IMR-90 (cell line): ENCODE data around the gene SMIM36. TPM values are rescaled to one million over a fixed set of nuclear protein-coding genes. Genes with fewer than 3 reads are reported as not detected.

Experiments used
- ATAC-seq: fragments of 200-7000 bp; cut with Tn5 transposase; 2 replicates; pipeline ENCODE4 v1.9.1; 2020; ENCODE audit warnings: low read depth, mild to moderate bottlenecking, moderate library complexity
- BruUV-seq: library from RNA; stranded (reverse); fragments of 400-500 nt; replicated peaks from 2 replicates; lab custom pipeline; 2021; lab: Mats Ljungman, UMichigan
- CTCF ChIA-PET: fragments of 300-600 bp; formaldehyde crosslinking; extraction: SDS; loops from one replicate; lab custom pipeline; 2021; ENCODE audit warnings: antibody characterized with exemption; lab: Yijun Ruan, JAX
- POLR2A ChIA-PET: fragments of 300-600 bp; sonication (Branson Sonifier 250); formaldehyde crosslinking; loops from one replicate; lab custom pipeline; 2022; ENCODE audit warnings: antibody characterized with exemption; ENCODE audit not compliant: unreplicated experiment; lab: Charles Lee
- DNase-seq: peaks from one replicate; pipeline ENCODE4 v3.0.0; 2013
- H2AFZ ChIP-seq: replicated peaks from 2 replicates; pipeline ENCODE3; 2013; ENCODE audit warnings: low read length, mild to moderate bottlenecking; ENCODE audit not compliant: poor library complexity
- H2AK5ac ChIP-seq: 2 replicates; pipeline ENCODE4 v1.6.1; 2013; ENCODE audit warnings: low read depth, low read length, inconsistent platforms
- H2AK9ac ChIP-seq: replicated peaks from 2 replicates; pipeline ENCODE3; 2013; ENCODE audit warnings: mild to moderate bottlenecking, low read depth, low read length, moderate library complexity; ENCODE audit not compliant: poor library complexity
- H2BK120ac ChIP-seq: 2 replicates; pipeline ENCODE4 v1.6.1; 2013; ENCODE audit warnings: low read depth, low read length, inconsistent platforms
- H2BK15ac ChIP-seq: 3 replicates; pipeline ENCODE4 v1.6.1; 2013; ENCODE audit warnings: low read depth, low read length, inconsistent platforms
- H2BK20ac ChIP-seq: 2 replicates; pipeline ENCODE4 v1.6.1; 2013; ENCODE audit warnings: low read depth, mild to moderate bottlenecking, inconsistent platforms, low read length, moderate library complexity
- H2BK5ac ChIP-seq: 2 replicates; pipeline ENCODE4 v1.6.1; 2013; ENCODE audit warnings: mild to moderate bottlenecking, low read depth, low read length, inconsistent platforms; ENCODE audit not compliant: poor library complexity, severe bottlenecking
- H3K14ac ChIP-seq: replicated peaks from 2 replicates; pipeline ENCODE4 v1.6.1; 2013; ENCODE audit warnings: low read depth, low read length, inconsistent platforms
- H3K18ac ChIP-seq: 2 replicates; pipeline ENCODE4 v1.6.1; 2013; ENCODE audit warnings: low read depth, low read length, control low read depth
- H3K23ac ChIP-seq: 2 replicates; pipeline ENCODE4 v1.6.1; 2013; ENCODE audit warnings: low read depth, low read length, inconsistent platforms
- H3K27ac ChIP-seq: 2 replicates; pipeline ENCODE4 v1.5.1; 2013; ENCODE audit warnings: mild to moderate bottlenecking, control low read depth, low read length; ENCODE audit not compliant: insufficient read depth
- H3K27me3 ChIP-seq: 2 replicates; pipeline ENCODE4 v1.6.1; 2013; ENCODE audit warnings: low read length; ENCODE audit not compliant: control insufficient read depth, insufficient read depth
- H3K36me3 ChIP-seq: 2 replicates; pipeline ENCODE4 v1.6.1; 2013; ENCODE audit warnings: low read length, mixed read lengths; ENCODE audit not compliant: control insufficient read depth, insufficient read depth
- H3K4ac ChIP-seq: 2 replicates; pipeline ENCODE4 v1.6.1; 2013; ENCODE audit warnings: low read depth, low read length, inconsistent platforms
- H3K4me1 ChIP-seq: 2 replicates; pipeline ENCODE4 v1.6.1; 2013; ENCODE audit warnings: low read length, mixed read lengths; ENCODE audit not compliant: control insufficient read depth, insufficient read depth
- H3K4me2 ChIP-seq: 2 replicates; pipeline ENCODE4 v1.6.1; 2013; ENCODE audit warnings: low read depth, mild to moderate bottlenecking, control low read depth, low read length, moderate library complexity
- H3K4me3 ChIP-seq: 2 replicates; pipeline ENCODE4 v1.5.1; 2013; ENCODE audit warnings: low read depth, mild to moderate bottlenecking, control low read depth, low read length, moderate library complexity; ENCODE audit not compliant: insufficient read depth
- H3K56ac ChIP-seq: 2 replicates; pipeline ENCODE4 v1.6.1; 2013; ENCODE audit warnings: low read length, inconsistent platforms; ENCODE audit not compliant: insufficient read depth; ENCODE audit errors: extremely low read depth
- H3K79me1 ChIP-seq, 2 experiments: 2 replicates each; pipeline ENCODE4 v1.6.1; 2013; ENCODE audit warnings: low read length in 2 of 2, inconsistent platforms in 1 of 2, low read depth in 1 of 2
- H3K9ac ChIP-seq: 2 replicates; pipeline ENCODE4 v1.6.1; 2013; ENCODE audit warnings: low read depth, low read length, control low read depth
- H3K9me1 ChIP-seq: 2 replicates; pipeline ENCODE4 v1.6.1; 2013; ENCODE audit warnings: low read length, inconsistent platforms; ENCODE audit not compliant: insufficient read depth
- H3K9me3 ChIP-seq: 2 replicates; pipeline ENCODE4 v1.6.1; 2013; ENCODE audit warnings: low read length; ENCODE audit not compliant: control insufficient read depth, insufficient read depth
- H4K20me1 ChIP-seq: 2 replicates; pipeline ENCODE4 v1.6.1; 2013; ENCODE audit warnings: low read length, inconsistent platforms; ENCODE audit not compliant: insufficient read depth
- H4K5ac ChIP-seq: 2 replicates; pipeline ENCODE4 v1.6.1; 2013; ENCODE audit warnings: mild to moderate bottlenecking, low read depth, low read length, control low read depth
- H4K8ac ChIP-seq, 2 experiments: 2 replicates each; pipeline ENCODE4 v1.6.1; 2013; ENCODE audit warnings: low read depth in 2 of 2, low read length in 2 of 2, control low read depth in 1 of 2, inconsistent platforms in 1 of 2
- H4K91ac ChIP-seq: 2 replicates; pipeline ENCODE4 v1.6.1; 2013; ENCODE audit warnings: low read depth, low read length, inconsistent platforms; ENCODE audit not compliant: insufficient read depth
- CEBPB ChIP-seq: IDR thresholded peaks from 2 replicates; pipeline ENCODE4 v1.6.1; 2012; ENCODE audit warnings: low read depth, low read length, improper control_type of control experiment
- FOS ChIP-seq: fragments of 150-350 bp; IDR thresholded peaks from 2 replicates; pipeline ENCODE4 v1.6.1; 2016; ENCODE audit warnings: low read depth, low read length
- MAFK ChIP-seq: IDR thresholded peaks from 2 replicates; pipeline ENCODE4 v1.6.1; 2012; ENCODE audit warnings: low read depth, low read length, improper control_type of control experiment
- POLR2A ChIP-seq: IDR thresholded peaks from 2 replicates; pipeline ENCODE4 v1.6.1; 2012; ENCODE audit warnings: mild to moderate bottlenecking, low read depth, low read length
- RAD21 ChIP-seq: IDR thresholded peaks from 2 replicates; pipeline ENCODE4 v1.6.1; 2012; ENCODE audit warnings: low read length, improper control_type of control experiment
- WGBS, 2 experiments: methylation state at CpG; one replicate each; pipeline versions ENCODE4 v1.1.5 to v1.1.7; 2013; ENCODE audit warnings: missing lambda C conversion rate in 2 of 2; ENCODE audit not compliant: insufficient read length in 1 of 2; ENCODE audit errors: extremely low coverage in 2 of 2; 5-methylcytosine and 5-hydroxymethylcytosine counted together
- dilution Hi-C: fragments of 300-500 bp; cut with HindIII; formaldehyde crosslinking; loops from one replicate; pipeline ENCODE4 v1.14.3; 2018; ENCODE audit warnings: low sequenced_read_pairs; ENCODE audit not compliant: unreplicated experiment
- in situ Hi-C: fragments of 300-500 bp; cut with MboI; formaldehyde crosslinking; loops from 3 replicates; pipeline ENCODE4 v1.14.3; 2019; ENCODE audit warnings: low sequenced_read_pairs, inconsistent platforms, mixed read lengths
- intact Hi-C: fragments of 100-400 bp; cut with micrococcal nuclease; formaldehyde crosslinking; loops from 2 replicates; pipeline ENCODE4 v1.10.0; 2022
- polyA plus RNA-seq, 3 experiments: library from polyadenylated mRNA; depleted of rRNA; stranded (reverse); fragments of >200 nt; gene quantifications; 2 replicates each; pipeline ENCODE4 v1.2.3, GENCODE V29; 2012; ENCODE audit warnings: low replicate concordance in 1 of 3
- total RNA-seq: library from RNA; depleted of rRNA; stranded (reverse); fragments of >200 nt; gene quantifications from 2 replicates; pipeline ENCODE4 v1.2.3, GENCODE V29; 2012
- TF ChIP-seq, protein P1 (sequence below): fragments of 150-350 bp; IDR thresholded peaks from 2 replicates; pipeline ENCODE4 v1.6.1; 2017; ENCODE audit warnings: mild to moderate bottlenecking, antibody characterized with exemption, low read length, low read depth
- TF ChIP-seq, protein P2 (sequence below): fragments of 150-350 bp; IDR thresholded peaks from 2 replicates; pipeline ENCODE4 v1.6.1; 2016; ENCODE audit warnings: low read depth, mild to moderate bottlenecking, low read length, moderate library complexity, borderline replicate concordance

Gene SMIM36
- total and polyA plus RNA-seq, 2 of the 4 experiments (the other 2 are of a cell fraction) = not detected

DNA sequence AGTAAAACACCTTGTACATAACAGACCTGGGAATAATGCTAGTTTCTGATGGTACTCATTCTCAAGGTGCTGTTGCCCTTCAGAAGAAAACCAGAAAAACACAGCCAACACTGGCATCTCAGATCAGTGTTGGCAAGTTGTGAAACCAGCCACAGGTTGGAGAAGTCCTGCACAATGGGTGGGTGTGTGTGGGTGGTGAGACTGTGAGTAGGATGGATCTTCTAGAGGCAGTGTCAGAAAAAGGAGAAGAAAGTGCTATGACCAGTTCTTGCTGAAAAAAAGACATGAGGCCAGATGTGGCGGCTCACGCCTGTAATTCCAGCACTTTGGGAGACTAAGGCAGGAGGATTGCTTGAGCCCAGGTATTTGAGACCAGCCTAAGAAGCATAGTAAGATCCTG is 35.2 kb upstream of the SMIM36 start:
- Histone ChIP-seq H3K56ac (no peak overlapping the region), H3K9ac (no peak overlapping the region), H2BK120ac (no peak overlapping the region), H2AK5ac (no peak overlapping the region), H3K9me3 (no peaks in the 10 kb centered on the region), H3K4me2 (no peak overlapping the region), H3K4ac (no peak overlapping the region), H3K9me1 (no peaks in the 10 kb centered on the region), H3K18ac (no peak overlapping the region), H2BK15ac (no peak overlapping the region), H4K5ac (no peak overlapping the region), H3K23ac (no peak overlapping the region), H2AFZ (no peak overlapping the region), H4K91ac (no peak overlapping the region), H2BK5ac (no peak overlapping the region), H4K20me1 (no peaks in the 10 kb centered on the region), H3K4me1 (no peaks in the 10 kb centered on the region), H4K8ac (no peak overlapping the region), H3K36me3 (no peaks in the 10 kb centered on the region), H2AK9ac (no peak overlapping the region), H3K27me3 (peaks cover 3% of the 10 kb centered on the region; the same call in 1 of the 2 replicates), H3K27ac (no peak overlapping the region), H3K79me1 (no peaks in the 10 kb centered on the region), H2BK20ac (no peak overlapping the region), H3K14ac (no peak overlapping the region), H3K4me3 (no peak overlapping the region)
- no peak for ATAC-seq
- dilution Hi-C loops (no loop called here), intact Hi-C loops (no loop called here), in situ Hi-C loops (no loop called here)
- no CpG with 5 or more reads among the region's 2 CpGs for WGBS, 2 experiments
- BruUV-seq = no TSS peak
- TF ChIP-seq, protein P1, sequence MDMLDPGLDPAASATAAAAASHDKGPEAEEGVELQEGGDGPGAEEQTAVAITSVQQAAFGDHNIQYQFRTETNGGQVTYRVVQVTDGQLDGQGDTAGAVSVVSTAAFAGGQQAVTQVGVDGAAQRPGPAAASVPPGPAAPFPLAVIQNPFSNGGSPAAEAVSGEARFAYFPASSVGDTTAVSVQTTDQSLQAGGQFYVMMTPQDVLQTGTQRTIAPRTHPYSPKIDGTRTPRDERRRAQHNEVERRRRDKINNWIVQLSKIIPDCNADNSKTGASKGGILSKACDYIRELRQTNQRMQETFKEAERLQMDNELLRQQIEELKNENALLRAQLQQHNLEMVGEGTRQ = no peak
- TF ChIP-seq RAD21 (no peak), POLR2A (no peak), FOS (no peak), MAFK (no peak), CEBPB (no peak)
- TF ChIP-seq, protein P2, sequence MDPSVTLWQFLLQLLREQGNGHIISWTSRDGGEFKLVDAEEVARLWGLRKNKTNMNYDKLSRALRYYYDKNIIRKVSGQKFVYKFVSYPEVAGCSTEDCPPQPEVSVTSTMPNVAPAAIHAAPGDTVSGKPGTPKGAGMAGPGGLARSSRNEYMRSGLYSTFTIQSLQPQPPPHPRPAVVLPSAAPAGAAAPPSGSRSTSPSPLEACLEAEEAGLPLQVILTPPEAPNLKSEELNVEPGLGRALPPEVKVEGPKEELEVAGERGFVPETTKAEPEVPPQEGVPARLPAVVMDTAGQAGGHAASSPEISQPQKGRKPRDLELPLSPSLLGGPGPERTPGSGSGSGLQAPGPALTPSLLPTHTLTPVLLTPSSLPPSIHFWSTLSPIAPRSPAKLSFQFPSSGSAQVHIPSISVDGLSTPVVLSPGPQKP = no peak
- CTCF ChIA-PET = no interaction called here
- POLR2A ChIA-PET = no interaction called here
- no peak for DNase-seq
